ENCODE data around the gene SCAF1. TPM values are rescaled to one million over a fixed set of nuclear protein-coding genes. Genes with fewer than 3 reads are reported as not detected.

Gene SCAF1, protein sequence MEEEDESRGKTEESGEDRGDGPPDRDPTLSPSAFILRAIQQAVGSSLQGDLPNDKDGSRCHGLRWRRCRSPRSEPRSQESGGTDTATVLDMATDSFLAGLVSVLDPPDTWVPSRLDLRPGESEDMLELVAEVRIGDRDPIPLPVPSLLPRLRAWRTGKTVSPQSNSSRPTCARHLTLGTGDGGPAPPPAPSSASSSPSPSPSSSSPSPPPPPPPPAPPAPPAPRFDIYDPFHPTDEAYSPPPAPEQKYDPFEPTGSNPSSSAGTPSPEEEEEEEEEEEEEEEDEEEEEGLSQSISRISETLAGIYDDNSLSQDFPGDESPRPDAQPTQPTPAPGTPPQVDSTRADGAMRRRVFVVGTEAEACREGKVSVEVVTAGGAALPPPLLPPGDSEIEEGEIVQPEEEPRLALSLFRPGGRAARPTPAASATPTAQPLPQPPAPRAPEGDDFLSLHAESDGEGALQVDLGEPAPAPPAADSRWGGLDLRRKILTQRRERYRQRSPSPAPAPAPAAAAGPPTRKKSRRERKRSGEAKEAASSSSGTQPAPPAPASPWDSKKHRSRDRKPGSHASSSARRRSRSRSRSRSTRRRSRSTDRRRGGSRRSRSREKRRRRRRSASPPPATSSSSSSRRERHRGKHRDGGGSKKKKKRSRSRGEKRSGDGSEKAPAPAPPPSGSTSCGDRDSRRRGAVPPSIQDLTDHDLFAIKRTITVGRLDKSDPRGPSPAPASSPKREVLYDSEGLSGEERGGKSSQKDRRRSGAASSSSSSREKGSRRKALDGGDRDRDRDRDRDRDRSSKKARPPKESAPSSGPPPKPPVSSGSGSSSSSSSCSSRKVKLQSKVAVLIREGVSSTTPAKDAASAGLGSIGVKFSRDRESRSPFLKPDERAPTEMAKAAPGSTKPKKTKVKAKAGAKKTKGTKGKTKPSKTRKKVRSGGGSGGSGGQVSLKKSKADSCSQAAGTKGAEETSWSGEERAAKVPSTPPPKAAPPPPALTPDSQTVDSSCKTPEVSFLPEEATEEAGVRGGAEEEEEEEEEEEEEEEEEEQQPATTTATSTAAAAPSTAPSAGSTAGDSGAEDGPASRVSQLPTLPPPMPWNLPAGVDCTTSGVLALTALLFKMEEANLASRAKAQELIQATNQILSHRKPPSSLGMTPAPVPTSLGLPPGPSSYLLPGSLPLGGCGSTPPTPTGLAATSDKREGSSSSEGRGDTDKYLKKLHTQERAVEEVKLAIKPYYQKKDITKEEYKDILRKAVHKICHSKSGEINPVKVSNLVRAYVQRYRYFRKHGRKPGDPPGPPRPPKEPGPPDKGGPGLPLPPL
- 49.9 TPM for polyA plus RNA-seq (2013, experiment 1 of 2; ENCODE audit: insufficient read length)
- polyA plus RNA-seq (2013, experiment 2 of 2; ENCODE audit: insufficient read length): 48.1 TPM

DNA sequence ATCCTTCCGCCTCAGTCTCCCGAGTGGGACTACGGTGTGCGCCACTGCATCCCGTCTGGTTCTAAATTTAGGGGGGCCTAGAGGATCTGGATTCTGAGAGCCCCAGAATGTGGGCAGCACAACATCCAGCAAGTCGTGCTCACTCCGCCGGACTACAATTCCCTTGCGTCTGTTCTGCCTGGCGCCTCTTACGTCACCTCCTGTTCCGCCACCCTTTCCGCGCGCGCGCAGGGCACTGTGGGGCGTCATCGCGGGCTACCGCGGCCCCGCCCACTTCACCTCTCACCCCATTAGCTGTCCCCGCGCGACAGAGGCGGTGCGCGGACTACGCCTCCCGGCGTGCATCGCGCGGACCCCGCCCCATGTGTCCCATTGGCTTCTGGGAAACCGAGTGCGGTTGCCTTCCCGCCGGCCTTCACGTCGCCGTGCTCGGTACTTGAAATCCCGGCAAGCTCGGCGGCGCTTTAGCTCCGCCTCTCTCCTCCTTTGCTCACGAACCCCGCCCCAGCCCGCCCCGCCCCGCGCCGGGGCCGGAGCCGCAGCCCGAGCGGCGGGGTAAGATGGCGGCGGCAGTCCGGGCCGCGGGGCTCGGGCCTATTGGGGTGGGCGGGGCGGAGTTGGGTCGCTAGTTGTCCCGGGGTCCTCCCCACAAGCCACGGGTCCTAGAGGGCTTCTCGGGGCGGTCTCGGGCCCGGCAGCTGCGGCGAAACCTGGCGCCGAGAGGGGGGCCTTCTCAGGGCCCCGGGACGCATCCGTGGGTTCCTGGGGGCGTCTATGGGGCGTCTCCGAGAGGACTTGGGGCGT, at the start of gene SCAF1:
TSS of gene SCAF1 (plus strand) at position 522 of the 804 bp plus-strand sequence. CDS start 2,818 bp downstream, outside the sequence.
- DNase-seq: peak; percentile 100

DNA sequence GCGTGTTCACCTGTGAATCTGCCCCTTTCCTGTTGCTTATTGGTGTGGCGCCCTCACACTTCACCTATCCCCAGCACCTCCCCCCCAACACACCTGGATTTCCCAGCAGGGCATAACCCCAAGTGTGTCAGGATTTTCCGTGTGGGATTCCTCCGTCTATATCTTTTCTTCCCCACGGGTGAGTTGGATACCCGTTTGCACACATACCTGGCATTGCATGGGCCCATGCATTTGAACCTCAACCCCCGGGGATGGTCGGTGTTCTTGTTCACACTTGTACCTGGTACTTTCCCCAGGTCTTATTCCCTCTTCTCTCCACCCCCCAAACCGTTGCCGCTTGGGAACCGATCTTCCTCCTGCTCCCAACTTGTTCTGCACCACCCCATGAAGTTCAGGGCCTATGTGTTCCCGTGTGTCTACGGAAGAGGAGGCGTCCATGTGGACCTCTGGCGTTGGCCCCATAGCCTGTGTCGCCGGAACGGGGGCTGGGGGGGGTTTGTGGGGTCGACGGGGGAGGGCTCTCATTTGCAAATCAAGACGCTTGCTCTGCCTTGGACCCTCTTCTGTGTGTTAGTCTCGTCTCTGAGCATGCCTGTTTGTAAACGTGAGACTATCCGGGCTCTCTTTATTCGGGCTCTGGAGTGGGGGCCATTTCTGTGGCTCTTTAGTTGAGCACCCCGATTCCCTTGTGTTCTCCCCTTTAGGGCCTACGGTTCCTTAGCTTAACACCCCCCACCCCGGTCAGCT, 49.4 kb upstream of the SCAF1 start:
- DNase-seq: no peak

DNA sequence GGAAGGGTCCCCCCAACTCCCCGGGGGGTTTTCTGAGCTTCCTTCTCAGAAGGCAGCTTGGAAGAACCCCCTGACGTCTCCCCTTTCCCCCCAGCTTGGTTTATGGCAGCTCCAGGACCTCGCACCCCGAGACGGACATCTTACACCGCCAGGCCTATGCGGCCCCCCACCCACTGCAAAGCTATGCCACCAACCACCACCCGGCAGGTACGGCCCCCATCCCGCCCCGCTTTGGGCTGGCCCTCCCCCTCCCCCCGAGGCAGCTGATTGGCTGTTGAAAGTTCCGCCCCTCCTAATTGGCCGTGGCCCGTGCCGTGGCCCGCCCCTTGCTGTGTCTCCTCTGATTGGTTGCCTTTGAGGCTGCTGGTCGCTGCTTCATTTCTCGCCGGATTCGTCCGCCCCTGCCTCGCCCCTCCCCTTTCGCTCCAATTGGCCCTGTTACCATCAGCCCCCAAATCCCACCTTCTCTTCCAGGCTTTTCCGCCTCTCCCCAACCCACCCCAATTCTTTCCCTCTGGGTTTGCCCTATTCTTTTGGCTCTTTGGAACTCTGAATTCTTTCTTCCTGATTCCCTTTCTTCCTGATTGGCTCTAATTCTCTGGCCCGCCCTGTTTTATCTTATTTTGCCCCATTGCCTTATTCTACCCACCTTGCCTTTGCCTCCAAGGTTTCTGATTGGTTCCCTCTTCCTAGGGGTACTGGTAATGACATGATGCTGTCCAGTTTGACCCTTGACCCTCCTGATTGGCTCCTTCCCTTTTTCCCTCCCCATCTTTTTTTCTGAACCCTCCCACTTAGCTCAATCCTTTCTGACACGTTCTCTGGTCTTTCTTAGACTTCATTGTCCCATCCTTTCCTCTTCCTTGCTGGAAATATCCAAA, 48.5 kb upstream of the SCAF1 start:
- DNase-seq: peak; percentile 93

DNA sequence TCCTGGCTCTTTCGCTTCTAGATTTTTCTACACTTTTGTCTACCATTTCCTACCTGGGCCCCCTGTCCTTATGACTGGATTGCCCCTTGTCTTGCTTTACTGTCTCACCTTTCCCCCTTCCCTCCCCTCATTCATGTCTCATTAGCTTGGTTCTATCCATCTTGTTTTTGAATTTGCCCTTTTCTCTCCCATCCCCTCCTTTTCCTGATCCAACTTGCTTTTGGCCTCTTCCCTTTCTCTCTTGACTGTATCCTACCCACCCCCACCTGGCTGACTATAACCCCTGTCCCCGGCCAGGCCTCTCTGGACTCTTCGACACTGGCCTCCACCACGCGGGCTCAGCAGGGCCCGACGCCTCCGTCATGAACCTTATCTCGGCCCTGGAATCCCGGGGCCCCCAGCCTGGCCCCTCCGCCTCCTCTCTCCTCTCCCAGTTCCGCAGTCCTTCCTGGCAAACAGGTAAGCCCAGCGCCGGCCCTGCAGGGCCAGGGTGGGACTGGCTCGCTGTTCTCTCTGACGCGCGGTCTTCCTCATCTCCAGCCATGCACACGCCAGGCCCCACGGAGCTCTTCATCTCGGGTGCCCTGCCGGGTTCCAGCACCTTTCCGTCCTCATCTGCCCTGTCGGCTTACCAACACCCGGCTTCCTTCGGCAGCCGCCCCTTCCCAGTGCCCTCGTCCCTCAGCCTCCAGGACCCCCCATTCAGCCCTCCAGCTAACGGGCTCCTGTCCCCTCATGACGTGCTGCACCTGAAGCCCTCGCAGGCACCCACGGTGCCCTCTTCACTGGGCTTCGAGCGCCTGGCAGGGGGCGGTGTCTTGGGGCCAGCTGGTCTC, 47.6 kb upstream of the SCAF1 start:
- no peak for DNase-seq

DNA sequence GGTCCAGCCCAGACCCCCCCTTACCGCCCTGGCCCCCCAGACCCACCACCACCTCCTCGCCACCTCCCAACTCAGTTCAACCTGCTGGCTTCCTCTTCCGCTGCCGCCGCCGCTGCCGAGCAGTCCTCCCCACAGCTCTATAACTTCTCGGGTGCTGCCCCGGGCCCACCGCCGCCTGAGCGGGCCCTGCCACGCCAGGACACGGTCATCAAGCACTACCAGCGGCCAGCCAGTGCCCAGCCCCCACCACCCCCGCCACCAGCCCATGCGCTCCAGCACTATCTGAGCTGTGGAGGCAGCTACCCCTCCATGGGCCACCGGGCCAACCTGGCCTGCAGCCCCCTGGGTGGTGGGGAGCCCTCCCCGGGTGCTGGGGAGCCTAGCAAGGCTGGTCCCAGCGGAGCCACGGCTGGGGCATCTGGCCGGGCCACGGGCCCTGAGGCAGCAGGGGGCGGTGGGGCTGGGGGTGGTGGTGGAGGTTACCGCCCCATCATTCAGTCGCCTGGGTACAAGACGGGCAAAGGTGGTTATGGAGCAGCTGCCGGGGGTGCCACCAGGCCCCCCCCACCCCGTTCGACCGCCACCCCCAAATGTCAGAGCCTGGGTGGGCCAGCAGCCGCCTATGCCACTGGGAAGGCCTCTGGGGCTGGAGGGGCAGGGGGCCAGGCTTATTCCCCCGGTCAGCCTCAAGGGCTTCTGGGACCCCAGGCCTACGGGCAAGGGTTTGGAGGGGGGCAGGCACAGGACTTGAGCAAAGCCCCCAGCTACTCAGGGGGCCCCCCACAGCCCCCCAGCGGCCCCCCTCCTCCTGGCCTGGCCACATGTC, 46.8 kb upstream of the SCAF1 start:
- DNase-seq: no peak

DNA sequence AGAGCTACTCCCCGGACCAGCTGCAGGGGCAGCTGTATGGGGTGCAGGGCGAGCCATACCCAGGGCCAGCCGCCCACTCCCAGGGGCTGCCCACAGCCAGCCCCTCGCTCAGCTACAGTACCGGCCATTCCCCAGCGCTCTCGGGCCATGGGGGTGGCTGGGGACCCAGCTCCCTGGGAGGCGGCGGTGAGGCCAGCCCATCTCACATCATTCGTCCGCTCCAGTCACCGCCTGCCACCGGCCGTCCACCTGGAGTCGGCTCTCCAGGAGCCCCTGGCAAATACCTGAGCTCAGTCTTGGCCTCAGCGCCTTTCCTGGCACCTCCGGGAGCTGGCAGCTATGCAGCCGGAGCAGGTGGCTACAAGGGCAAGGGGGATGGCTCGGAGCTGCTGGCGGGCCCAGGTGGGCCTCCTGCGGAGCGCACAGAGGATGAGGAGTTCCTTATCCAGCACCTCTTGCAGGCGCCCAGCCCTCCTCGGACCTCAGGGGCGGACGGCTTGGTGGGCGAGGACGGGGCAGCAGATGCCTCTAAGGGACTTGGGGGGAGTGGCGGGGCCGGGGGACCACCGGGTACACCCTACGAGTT, 46.1 kb upstream of the SCAF1 start:
- DNase-seq: no peak

DNA sequence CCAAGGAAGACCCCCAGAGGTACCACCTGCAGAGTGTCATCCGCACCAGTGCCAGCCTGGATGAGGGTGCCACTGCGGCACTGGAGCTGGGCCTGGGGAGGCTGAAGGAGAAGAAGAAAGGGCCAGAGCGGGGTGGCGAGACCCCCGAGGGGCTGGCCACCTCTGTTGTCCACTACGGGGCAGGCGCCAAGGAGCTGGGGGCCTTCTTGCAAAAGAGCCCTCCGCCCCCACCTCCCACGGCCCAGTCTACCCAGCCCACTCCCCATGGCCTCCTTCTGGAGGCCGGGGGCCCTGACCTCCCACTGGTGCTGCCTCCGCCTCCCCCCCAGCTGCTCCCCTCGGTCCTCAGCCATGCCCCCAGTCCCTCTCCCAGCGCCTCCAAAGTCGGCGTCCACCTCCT, 45.6 kb upstream of the SCAF1 start:
- no peak for DNase-seq

DNA sequence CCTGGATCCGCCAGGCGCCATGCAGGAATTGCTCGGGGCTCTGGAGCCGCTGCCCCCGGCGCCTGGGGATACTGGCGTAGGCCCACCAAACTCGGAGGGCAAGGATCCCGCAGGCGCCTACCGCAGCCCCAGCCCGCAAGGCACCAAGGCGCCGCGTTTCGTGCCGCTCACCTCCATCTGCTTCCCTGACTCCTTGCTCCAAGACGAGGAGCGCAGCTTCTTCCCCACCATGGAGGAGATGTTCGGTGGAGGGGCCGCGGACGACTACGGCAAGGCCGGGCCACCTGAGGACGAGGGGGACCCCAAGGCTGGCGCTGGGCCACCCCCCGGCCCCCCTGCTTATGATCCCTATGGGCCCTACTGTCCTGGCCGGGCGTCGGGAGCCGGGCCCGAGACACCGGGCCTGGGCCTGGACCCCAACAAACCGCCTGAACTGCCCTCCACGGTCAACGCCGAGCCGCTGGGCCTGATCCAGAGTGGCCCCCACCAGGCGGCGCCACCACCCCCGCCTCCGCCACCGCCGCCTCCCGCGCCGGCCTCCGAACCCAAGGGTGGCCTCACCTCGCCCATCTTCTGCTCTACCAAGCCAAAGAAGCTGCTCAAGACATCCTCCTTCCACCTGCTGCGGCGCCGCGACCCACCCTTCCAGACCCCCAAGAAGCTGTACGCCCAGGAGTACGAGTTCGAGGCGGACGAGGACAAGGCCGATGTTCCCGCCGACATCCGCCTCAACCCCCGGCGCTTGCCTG, 44.9 kb upstream of the SCAF1 start:
- DNase-seq: no peak

DNA sequence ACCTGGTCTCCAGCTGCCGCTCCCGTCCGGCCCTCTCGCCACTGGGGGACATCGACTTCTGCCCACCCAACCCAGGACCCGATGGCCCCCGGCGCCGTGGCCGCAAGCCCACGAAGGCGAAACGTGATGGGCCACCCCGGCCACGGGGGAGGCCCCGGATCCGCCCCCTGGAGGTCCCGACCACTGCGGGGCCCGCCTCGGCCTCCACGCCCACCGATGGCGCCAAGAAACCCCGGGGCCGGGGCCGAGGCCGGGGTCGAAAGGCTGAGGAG, 44.4 kb upstream of the SCAF1 start:
- no peak for DNase-seq

DNA sequence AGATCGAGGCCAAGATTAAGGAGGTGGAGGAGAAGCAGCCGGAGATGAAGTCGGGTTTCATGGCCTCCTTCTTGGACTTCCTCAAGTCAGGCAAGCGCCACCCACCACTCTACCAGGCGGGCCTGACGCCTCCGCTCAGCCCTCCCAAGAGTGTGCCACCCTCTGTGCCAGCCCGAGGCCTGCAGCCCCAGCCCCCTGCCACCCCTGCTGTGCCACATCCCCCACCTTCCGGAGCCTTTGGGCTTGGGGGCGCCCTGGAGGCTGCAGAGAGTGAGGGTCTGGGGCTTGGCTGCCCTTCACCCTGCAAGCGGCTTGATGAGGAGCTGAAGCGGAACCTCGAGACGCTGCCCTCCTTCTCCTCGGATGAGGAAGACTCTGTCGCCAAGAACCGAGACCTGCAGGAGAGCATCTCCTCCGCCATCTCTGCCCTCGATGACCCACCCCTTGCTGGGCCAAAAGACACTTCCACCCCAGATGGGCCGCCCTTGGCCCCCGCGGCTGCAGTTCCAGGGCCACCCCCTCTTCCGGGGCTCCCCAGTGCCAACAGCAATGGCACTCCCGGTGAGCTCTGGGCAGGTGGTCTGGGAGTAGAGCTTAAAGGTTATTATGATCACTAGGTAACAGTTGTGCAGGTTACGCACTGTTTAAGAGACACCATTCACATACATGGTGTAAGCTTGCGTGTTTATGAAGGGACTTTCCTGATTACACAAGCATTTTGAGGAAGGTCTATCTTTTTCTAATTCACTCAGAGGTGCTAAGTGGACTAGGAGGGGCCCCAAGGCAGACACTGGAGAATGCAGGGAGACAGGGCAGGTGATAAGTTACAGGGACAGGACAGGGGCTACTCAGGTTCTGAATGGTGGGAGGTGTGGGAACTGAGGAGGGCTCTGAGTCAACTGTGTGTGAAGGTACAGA, 42.4 kb upstream of the SCAF1 start:
- no peak for DNase-seq

DNA sequence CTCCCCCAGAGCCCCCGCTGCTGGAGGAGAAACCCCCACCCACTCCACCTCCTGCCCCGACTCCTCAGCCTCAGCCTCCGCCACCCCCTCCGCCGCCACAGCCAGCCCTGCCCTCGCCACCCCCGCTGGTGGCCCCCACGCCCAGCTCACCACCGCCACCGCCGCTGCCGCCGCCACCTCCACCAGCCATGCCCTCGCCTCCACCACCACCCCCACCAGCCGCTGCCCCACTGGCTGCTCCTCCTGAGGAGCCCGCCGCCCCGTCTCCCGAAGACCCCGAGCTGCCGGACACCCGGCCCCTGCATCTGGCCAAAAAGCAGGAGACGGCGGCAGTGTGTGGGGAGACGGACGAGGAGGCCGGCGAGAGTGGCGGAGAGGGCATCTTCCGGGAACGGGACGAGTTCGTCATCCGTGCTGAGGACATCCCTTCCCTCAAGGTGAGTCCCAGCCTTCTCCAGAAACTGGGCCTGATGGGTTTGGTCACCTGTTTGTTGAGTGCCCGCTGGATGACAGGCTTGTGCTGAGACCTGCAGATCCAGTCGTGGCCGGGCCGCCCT, 40.4 kb upstream of the SCAF1 start:
- DNase-seq: no peak

DNA sequence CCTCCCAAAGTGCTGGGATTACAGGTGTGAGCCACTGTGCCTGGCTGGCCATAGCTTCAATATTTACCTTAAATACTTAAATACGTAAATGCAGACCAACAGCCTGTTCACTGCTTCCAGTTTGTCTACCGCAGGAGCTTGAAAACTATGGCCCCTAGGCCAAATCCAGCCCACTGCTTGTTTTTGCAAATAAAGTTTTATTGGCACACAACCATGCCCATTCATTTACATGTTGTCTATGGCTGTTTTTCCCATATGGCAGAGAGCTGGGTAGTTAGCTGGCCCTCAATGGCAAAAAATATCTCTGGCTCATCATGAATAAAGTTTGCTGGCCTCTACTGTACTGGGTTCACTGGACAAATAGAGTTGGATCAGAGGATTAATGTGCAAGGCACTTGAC, 39.2 kb upstream of the SCAF1 start:
- no peak for DNase-seq

DNA sequence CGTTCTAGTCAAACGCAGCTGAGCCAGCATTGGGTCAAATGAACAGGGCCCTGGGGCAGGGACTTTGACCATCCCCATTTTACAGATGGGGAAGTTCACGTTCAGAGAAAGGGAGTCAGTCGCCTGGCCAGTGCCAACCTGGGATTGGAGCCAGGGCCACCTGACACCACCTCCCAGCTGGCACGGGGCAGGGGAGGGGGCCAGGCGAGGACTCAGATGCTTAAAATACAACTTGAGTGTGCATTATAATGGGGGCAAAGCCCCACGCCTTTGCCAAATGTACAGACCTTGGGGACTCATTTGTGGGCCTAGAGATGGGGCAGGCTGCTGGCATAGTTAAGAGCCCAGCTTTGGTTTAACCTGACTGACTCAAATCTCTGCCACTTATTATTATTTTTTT, 36.4 kb upstream of the SCAF1 start:
- no peak for DNase-seq

DNA sequence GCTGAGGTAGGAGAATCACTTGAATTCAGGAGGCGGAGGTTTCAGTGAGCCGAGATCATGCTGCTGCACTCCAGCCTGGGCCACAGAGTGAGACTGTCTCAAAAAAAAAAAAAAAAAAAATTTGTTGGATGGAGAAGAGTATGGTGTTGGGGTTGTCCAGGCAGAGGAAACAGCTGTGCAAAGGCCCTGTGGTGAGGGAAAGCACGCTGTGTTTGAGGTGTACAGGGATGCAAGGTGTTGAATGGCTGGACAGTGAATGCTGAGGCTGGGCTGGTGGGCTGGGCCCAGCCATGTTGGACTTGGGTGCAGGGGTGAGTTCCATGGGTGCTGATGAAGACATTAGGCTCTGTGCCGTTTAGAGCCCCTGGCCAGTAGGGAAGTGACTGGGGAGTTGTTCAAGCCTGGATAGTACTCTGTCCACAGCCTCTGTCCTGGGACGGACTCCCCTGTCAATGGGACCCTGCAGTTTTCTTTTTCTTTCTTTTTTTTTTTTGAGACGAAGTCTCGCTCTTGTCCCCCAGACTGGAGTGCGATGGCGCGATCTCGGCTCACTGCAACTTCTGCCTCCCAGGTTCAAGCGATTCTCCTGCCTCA, 32.4 kb upstream of the SCAF1 start:
- no peak for DNase-seq

DNA sequence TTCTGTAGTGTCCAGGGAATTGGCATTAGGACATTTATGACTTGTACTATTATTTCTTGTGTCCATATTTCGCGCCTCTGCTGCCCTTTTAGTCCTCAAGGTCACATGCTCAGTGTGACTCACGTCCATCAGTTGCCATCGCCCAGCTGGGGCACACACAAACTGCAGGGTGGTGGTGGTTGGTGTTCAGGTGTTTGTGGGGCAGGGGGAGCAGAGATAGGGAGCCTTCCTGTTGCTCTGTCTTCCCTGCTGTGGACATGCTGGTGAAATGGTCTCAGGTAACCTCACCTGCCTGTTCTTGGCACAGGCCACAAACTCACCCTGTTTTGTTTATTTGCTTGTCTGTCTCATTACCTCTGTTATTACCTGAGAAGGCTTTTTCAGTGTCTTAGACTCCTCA, 28.6 kb upstream of the SCAF1 start:
- no peak for DNase-seq
